Measurements from ENCODE around the gene KCTD5.

The KCTD5 gene

DNA sequence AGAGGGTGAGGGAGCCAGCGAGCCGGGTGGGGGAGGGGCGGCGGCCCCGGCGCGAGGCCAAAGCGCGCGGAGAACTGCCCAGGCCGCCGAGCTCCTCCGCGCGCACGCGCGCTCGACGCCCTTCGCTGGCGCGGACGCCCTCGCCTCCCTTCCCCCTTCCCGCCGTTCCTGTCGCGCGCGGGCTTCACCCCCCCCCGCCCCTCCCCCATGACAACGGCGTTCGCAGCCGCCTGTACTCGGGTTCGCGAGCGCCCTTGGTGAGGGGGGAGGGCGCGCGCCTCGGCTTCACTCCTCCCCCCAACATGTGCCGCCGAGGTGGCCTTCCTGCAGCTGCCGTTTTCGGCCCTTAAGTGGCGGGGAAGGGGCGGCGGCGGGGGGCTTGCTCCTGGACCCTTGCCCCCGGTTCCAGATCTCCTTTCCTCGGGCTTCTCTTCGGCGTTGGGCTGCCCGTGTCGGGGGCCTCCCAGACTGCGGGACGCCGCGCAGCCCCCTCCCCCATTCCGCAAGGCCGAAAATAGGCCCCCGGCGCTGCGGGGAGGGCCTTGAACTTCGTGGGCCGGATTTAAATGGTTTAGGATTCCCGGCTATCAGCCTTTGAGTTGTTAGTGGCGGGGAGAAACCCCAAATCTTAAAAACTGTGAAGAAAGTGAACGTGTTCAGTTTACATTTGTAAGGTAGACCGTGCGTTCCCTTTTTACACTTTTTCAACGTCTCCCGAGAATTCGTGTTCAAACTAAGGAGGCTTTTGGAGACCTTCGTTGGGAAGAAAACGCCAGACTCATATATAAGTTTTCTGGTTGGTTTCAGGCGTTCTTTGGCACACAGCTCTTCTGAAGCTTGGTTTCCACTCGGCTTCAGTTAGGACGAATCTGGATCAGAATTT lies 70.8 kb downstream of the KCTD5 start:
- FAIRE-seq, result no peak

DNA sequence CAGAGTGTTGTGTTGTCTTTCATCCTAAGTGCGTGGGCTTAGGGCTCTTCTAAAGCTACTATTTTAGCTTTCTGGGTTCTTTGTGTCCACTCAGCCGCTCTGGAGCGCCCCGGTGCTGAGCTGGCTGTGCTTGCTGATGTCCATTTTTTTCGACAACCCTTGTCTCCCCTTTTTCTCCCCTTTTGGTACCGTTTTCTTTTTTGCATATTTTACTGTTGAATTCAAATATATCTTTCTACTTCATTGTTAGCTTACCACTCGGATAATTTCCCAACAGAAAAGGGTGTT lies 71.4 kb downstream of the KCTD5 start:
- FAIRE-seq, result no peak

DNA sequence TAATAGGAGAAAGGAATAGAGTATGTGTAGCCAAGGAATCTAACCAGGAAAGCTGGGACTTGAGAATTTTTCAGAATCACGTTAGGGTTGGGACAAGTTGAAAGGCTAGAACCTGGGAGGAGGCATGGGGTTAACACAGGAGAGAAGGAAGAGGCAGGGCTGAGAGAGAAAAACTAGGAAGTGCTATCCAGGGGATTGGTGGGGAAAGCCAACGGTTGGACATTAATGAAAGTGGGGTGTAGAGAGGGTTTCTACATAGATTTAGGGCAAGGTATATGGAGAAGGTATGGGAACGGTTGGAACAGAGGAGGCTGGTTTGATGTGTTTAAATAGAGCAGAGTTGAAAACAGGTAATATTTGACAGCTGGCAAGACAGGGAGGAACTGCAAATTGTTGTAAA lies 72.8 kb downstream of the KCTD5 start:
- no peak for FAIRE-seq

DNA sequence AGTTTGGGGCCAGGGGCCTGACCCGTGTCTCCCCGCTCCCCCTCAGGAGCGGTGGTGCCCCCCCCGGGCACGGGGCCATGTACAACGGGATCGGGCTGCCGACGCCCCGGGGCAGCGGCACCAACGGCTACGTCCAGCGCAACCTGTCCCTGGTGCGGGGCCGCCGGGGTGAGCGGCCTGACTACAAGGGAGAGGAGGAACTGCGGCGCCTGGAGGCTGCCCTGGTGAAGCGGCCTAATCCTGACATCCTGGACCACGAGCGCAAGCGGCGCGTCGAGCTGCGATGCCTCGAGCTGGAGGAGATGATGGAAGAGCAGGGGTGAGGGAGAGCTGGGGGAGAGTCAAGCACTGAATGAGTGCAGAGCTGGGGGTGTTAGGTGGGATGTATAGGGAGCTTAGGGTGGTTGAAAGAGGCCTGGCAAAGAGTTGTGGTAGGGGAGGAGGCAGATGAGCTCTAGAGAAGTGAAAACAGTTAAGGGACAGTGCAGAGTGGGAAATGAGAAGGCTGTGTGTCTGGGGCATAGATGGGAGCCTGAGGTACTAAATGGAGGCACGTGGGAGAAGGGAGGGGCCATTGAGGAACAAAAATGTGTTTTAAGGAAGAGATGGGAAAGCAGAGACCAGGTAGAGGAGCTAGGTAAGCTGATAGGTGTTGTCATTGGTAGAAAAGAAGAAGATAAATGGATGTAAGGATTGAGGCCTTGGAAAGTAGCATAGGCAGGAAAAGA lies 74.1 kb downstream of the KCTD5 start:
- no peak for FAIRE-seq

DNA sequence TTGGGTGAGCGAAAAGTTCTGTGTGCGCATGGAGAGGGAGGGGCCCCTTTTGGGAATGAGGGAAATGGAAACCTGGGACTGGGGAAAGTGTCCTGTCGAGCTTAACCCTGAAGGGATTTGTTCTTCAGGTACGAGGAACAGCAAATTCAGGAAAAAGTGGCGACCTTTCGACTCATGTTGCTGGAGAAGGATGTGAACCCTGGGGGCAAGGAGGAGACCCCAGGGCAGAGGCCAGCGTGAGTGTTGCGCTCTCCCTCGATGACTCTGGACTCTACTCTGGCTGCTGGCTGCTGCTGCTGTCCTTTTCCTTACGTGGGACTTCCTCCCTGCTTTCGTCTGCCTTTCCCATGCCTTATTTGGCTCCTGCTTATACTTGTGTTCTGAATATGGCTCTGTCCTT lies 75.0 kb downstream of the KCTD5 start:
- no peak for FAIRE-seq

Measured in G401.6 (cell line).